HEK293 (cell line): ENCODE data around the gene HOXD3.
A peak's percentile ranks its signal among the peaks of the same experiment; 100 is the strongest.

Experiments used
- BCL11B ChIP-seq: fragments of 450-650 bp; formaldehyde crosslinking; IDR thresholded peaks from 2 replicates; pipeline ENCODE4 v1.5.1; 2016; ENCODE audit warnings: low read depth, missing biosample characterization, missing genetic modification characterization
- HOXD13 ChIP-seq: sonication (generic); formaldehyde crosslinking; IDR thresholded peaks from 2 replicates; pipeline ENCODE4 v1.8.0; 2022; ENCODE audit warnings: missing genetic modification reagents, borderline replicate concordance
- MEIS1 ChIP-seq: sonication (generic); formaldehyde crosslinking; IDR thresholded peaks from 2 replicates; pipeline ENCODE4 v1.8.1; 2022; ENCODE audit warnings: missing genetic modification reagents, mild to moderate bottlenecking, borderline replicate concordance
- PATZ1 ChIP-seq: fragments of 450-650 bp; formaldehyde crosslinking; IDR thresholded peaks from 2 replicates; pipeline ENCODE4 v1.5.1; 2016; ENCODE audit warnings: missing biosample characterization, missing genetic modification characterization
- PRDM1 ChIP-seq: fragments of 450-650 bp; formaldehyde crosslinking; IDR thresholded peaks from 2 replicates; pipeline ENCODE4; 2016; ENCODE audit warnings: missing biosample characterization, missing genetic modification characterization
- PRDM4 ChIP-seq: fragments of 450-650 bp; formaldehyde crosslinking; IDR thresholded peaks from 2 replicates; pipeline ENCODE4 v1.5.1; 2017; ENCODE audit warnings: missing biosample characterization, missing genetic modification characterization
- ZBTB1 ChIP-seq: fragments of 450-650 bp; formaldehyde crosslinking; IDR thresholded peaks from 2 replicates; pipeline ENCODE4 v1.5.1; 2016; ENCODE audit warnings: missing biosample characterization, missing genetic modification characterization
- ZFP37 ChIP-seq: fragments of 450-650 bp; formaldehyde crosslinking; IDR thresholded peaks from 2 replicates; pipeline ENCODE4 v1.5.1; 2016; ENCODE audit warnings: missing biosample characterization, missing genetic modification characterization
- ZNF175 ChIP-seq: fragments of 450-650 bp; formaldehyde crosslinking; IDR thresholded peaks from 2 replicates; pipeline ENCODE4 v1.5.1; 2016; ENCODE audit warnings: missing biosample characterization, missing genetic modification characterization
- ZNF18 ChIP-seq: fragments of 450-650 bp; formaldehyde crosslinking; IDR thresholded peaks from 2 replicates; pipeline ENCODE4 v1.5.1; 2016; ENCODE audit warnings: missing biosample characterization, missing genetic modification characterization
- ZNF292 ChIP-seq: fragments of 450-650 bp; formaldehyde crosslinking; IDR thresholded peaks from 2 replicates; pipeline ENCODE4 v1.5.1; 2016; ENCODE audit warnings: low read depth, missing biosample characterization, missing genetic modification characterization, borderline replicate concordance
- ZNF324 ChIP-seq: fragments of 450-650 bp; formaldehyde crosslinking; IDR thresholded peaks from 2 replicates; pipeline ENCODE4 v1.5.1; 2016; ENCODE audit warnings: missing biosample characterization, missing genetic modification characterization
- ZNF513 ChIP-seq: fragments of 450-650 bp; IDR thresholded peaks from 2 replicates; pipeline ENCODE4 v1.5.1; 2018; ENCODE audit warnings: missing biosample characterization, missing genetic modification characterization
- ZNF514 ChIP-seq: fragments of 450-650 bp; formaldehyde crosslinking; IDR thresholded peaks from 2 replicates; pipeline ENCODE4 v1.5.1; 2016; ENCODE audit warnings: missing biosample characterization, missing genetic modification characterization
- ZNF518A ChIP-seq: fragments of 450-650 bp; formaldehyde crosslinking; conservative IDR thresholded peaks from 2 replicates; pipeline ENCODE4 v1.5.1; 2016; ENCODE audit warnings: low read depth, missing biosample characterization, missing genetic modification characterization
- ZNF548 ChIP-seq: fragments of 450-650 bp; formaldehyde crosslinking; IDR thresholded peaks from 2 replicates; pipeline ENCODE4 v1.5.1; 2016; ENCODE audit warnings: missing biosample characterization, missing genetic modification characterization
- ZNF580 ChIP-seq: fragments of 450-650 bp; formaldehyde crosslinking; IDR thresholded peaks from 2 replicates; pipeline ENCODE4 v1.5.1; 2016; ENCODE audit warnings: missing biosample characterization, missing genetic modification characterization
- ZNF610 ChIP-seq: fragments of 450-650 bp; formaldehyde crosslinking; IDR thresholded peaks from 2 replicates; pipeline ENCODE4 v1.5.1; 2016; ENCODE audit warnings: missing biosample characterization, missing genetic modification characterization, borderline replicate concordance
- ZNF621 ChIP-seq: fragments of 450-650 bp; formaldehyde crosslinking; IDR thresholded peaks from 2 replicates; pipeline ENCODE4 v1.5.1; 2017; ENCODE audit warnings: missing biosample characterization, missing genetic modification characterization
- ZNF629 ChIP-seq: fragments of 450-650 bp; formaldehyde crosslinking; IDR thresholded peaks from 2 replicates; pipeline ENCODE4 v1.5.1; 2017; ENCODE audit warnings: missing biosample characterization, missing genetic modification characterization
- ZNF664 ChIP-seq: fragments of 450-650 bp; formaldehyde crosslinking; IDR thresholded peaks from 2 replicates; pipeline ENCODE4 v1.5.1; 2016; ENCODE audit warnings: missing biosample characterization, missing genetic modification characterization
- ZNF677 ChIP-seq: fragments of 450-650 bp; IDR thresholded peaks from 2 replicates; pipeline ENCODE4 v1.5.0; 2018; ENCODE audit warnings: missing biosample characterization, mild to moderate bottlenecking, missing genetic modification characterization, moderate library complexity
- ZNF701 ChIP-seq: fragments of 450-650 bp; formaldehyde crosslinking; IDR thresholded peaks from 2 replicates; pipeline ENCODE4 v1.5.1; 2016; ENCODE audit warnings: missing biosample characterization, missing genetic modification characterization
- ZSCAN18 ChIP-seq: fragments of 450-650 bp; formaldehyde crosslinking; IDR thresholded peaks from 2 replicates; pipeline ENCODE4 v1.5.1; 2016; ENCODE audit warnings: missing biosample characterization, missing genetic modification characterization

Gene HOXD3

GRCh38 chr2:176140513-176141317, 16.4 kb upstream of the HOXD3 start (continued):
- no peak for TF ChIP-seq PRDM1
- TF ChIP-seq ZNF175, result no peak
- TF ChIP-seq ZNF324 (tag by site-specific recombination), result 0 out of 2 replicates have a peak, but pooled peaks have one; percentile 33
- no peak for TF ChIP-seq ZNF513
- TF ChIP-seq ZNF610 (tag by site-specific recombination), result no peak
- TF ChIP-seq ZNF629 (tag by site-specific recombination), result no peak
- TF ChIP-seq ZNF580, result peak; percentile 36; the same call in 1 of the 2 replicates
- no peak for TF ChIP-seq ZNF518A
- no peak for TF ChIP-seq HOXD13 (CRISPR knock-in tag)
- TF ChIP-seq ZNF621, result no peak
- no peak for TF ChIP-seq PRDM4 (tag by site-specific recombination)
- TF ChIP-seq ZNF18 (tag by site-specific recombination), result no peak
- no peak for TF ChIP-seq ZBTB1 (tag by site-specific recombination)
- no peak for TF ChIP-seq MEIS1
- TF ChIP-seq BCL11B (tag by site-specific recombination), result no peak
- no peak for TF ChIP-seq ZNF664 (tag by site-specific recombination)
- TF ChIP-seq ZNF292 (tag by site-specific recombination), result no peak
- no peak for TF ChIP-seq ZSCAN18 (tag by site-specific recombination)
- TF ChIP-seq ZFP37 (tag by site-specific recombination), result no peak
- TF ChIP-seq PATZ1 (tag by site-specific recombination), result peak; percentile 65
- TF ChIP-seq ZNF677, result no peak
- TF ChIP-seq ZNF548 (tag by site-specific recombination), result no peak
- no peak for TF ChIP-seq ZNF701 (tag by site-specific recombination)
- TF ChIP-seq ZNF514 (tag by site-specific recombination), result no peak
